ENCODE results near the gene MSMP. TPM values are rescaled to one million over a fixed set of nuclear protein-coding genes. Genes with fewer than 3 reads are reported as not detected.

MSMP gene
- total RNA-seq, 1 donor from 2014 or later: not detected

DNA sequence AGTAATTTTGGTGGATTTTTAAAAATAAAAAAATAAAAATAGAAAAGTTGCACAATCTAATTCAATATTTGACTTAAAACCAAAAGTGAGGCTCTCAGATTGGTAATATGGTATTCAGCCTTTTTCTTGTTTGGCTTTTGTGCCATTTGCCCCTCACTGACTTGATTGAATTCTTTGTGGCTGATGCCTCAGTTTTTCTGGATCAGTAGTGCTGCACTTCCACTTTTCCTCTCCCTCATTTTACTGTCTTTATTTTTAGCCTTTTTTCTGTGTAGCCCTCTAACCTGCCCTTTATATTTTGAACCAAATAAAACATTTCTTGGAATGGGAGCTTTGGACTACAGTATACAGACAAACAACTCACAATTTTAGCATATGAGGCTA is 3.8 kb upstream of the MSMP start:
- Histone ChIP-seq H2AFZ (replicated peaks) (no peak overlapping the region), H3K9ac (peak overlapping the region; percentile 41), H3K9me3 (ENCODE audit: low read depth) (no peaks in the 10 kb centered on the region), H3F3A (ENCODE audit: low read depth) (peaks cover 38% of the 10 kb centered on the region), H3K36me3 (no peaks in the 10 kb centered on the region), H4K20me1 (ENCODE audit: low read depth) (peaks cover 5% of the 10 kb centered on the region), H3K79me2 (ENCODE audit: low read depth) (peaks cover 53% of the 10 kb centered on the region), H3K27ac (peak overlapping the region; percentile 83), H3K27me3 (no peaks in the 10 kb centered on the region), H3K4me1 (peaks cover 27% of the 10 kb centered on the region), H3K4me3 (peak overlapping the region; percentile 68), H3K4me2 (peak overlapping the region; percentile 94)
- no peak overlapping the region for H3K27ac Mint-ChIP-seq
- H3K9me3 Mint-ChIP-seq: no peaks in the 10 kb centered on the region
- peaks cover 24% of the 10 kb centered on the region for H3K36me3 Mint-ChIP-seq
- peak overlapping the region; percentile 93 for H3K4me3 Mint-ChIP-seq
- TF ChIP-seq, protein P1, sequence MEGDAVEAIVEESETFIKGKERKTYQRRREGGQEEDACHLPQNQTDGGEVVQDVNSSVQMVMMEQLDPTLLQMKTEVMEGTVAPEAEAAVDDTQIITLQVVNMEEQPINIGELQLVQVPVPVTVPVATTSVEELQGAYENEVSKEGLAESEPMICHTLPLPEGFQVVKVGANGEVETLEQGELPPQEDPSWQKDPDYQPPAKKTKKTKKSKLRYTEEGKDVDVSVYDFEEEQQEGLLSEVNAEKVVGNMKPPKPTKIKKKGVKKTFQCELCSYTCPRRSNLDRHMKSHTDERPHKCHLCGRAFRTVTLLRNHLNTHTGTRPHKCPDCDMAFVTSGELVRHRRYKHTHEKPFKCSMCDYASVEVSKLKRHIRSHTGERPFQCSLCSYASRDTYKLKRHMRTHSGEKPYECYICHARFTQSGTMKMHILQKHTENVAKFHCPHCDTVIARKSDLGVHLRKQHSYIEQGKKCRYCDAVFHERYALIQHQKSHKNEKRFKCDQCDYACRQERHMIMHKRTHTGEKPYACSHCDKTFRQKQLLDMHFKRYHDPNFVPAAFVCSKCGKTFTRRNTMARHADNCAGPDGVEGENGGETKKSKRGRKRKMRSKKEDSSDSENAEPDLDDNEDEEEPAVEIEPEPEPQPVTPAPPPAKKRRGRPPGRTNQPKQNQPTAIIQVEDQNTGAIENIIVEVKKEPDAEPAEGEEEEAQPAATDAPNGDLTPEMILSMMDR (IDR thresholded peaks at IDR 0.05): no peak
- TF ChIP-seq EZH2phosphoT487 (IDR thresholded peaks at IDR 0.05): no peak
- TF ChIP-seq EZH2 (IDR thresholded peaks at IDR 0.05): no peak
- H3K27me3 Mint-ChIP-seq (ENCODE audit: insufficient read depth, low read depth): no peaks in the 10 kb centered on the region
- no peak for DNase-seq (ENCODE audit: low spot score)
- peaks cover 27% of the 10 kb centered on the region for H3K4me1 Mint-ChIP-seq

DNA sequence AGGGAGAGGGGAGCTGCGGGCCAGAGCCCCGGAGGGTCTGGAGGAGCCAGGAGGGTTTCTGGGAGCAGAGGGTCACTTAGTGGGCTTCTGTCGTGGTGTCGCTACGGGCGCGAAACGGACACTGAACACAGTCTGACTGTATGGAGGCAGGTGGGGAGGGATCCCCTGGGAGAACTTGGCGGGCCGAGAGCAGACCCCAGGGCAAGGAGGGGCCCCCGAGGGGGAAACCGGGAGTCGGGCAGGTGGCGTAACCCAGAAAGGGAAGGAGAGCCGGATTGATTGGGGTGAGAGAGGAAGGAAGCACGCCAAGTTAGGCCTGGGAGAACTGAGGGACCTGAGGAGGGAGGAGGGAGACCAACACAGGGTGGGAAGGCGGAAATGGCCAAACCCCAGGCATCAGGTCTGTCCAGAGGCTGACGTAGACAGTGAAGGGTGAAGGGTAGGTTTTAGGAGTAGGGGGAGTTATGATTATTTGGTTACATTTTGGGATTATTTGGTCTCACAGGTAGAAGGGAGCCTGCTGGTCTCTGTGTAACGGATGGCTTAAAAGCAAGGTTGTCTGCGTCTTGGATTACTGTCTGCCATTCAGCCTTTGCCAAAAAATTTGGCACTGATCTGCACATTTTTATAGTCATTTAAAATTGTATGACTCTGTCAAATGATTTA is 3.3 kb upstream of the MSMP start:
- Histone ChIP-seq H2AFZ (replicated peaks) (peak overlapping the region; percentile 47), H3K79me2 (ENCODE audit: low read depth) (peaks cover 49% of the 10 kb centered on the region), H4K20me1 (ENCODE audit: low read depth) (no peaks in the 10 kb centered on the region), H3K4me3 (peak overlapping the region; percentile 68), H3K4me1 (peaks cover 22% of the 10 kb centered on the region), H3F3A (ENCODE audit: low read depth) (peaks cover 33% of the 10 kb centered on the region), H3K4me2 (peak overlapping the region; percentile 94), H3K9ac (peak overlapping the region; percentile 41), H3K9me3 (ENCODE audit: low read depth) (no peaks in the 10 kb centered on the region), H3K27ac (peak overlapping the region; percentile 83), H3K27me3 (no peaks in the 10 kb centered on the region), H3K36me3 (no peaks in the 10 kb centered on the region)
- Mint-ChIP-seq H3K4me1 (peaks cover 27% of the 10 kb centered on the region), H3K36me3 (peaks cover 26% of the 10 kb centered on the region), H3K27ac (peak overlapping the region; percentile 96), H3K27me3 (ENCODE audit: insufficient read depth, low read depth) (no peaks in the 10 kb centered on the region), H3K9me3 (no peaks in the 10 kb centered on the region), H3K4me3 (peak overlapping the region; percentile 93)
- peak; percentile 59 for DNase-seq (ENCODE audit: low spot score)
- TF ChIP-seq, protein P1 (IDR thresholded peaks at IDR 0.05): no peak
- TF ChIP-seq EZH2phosphoT487 (IDR thresholded peaks at IDR 0.05): no peak
- no peak for TF ChIP-seq EZH2 (IDR thresholded peaks at IDR 0.05)

DNA sequence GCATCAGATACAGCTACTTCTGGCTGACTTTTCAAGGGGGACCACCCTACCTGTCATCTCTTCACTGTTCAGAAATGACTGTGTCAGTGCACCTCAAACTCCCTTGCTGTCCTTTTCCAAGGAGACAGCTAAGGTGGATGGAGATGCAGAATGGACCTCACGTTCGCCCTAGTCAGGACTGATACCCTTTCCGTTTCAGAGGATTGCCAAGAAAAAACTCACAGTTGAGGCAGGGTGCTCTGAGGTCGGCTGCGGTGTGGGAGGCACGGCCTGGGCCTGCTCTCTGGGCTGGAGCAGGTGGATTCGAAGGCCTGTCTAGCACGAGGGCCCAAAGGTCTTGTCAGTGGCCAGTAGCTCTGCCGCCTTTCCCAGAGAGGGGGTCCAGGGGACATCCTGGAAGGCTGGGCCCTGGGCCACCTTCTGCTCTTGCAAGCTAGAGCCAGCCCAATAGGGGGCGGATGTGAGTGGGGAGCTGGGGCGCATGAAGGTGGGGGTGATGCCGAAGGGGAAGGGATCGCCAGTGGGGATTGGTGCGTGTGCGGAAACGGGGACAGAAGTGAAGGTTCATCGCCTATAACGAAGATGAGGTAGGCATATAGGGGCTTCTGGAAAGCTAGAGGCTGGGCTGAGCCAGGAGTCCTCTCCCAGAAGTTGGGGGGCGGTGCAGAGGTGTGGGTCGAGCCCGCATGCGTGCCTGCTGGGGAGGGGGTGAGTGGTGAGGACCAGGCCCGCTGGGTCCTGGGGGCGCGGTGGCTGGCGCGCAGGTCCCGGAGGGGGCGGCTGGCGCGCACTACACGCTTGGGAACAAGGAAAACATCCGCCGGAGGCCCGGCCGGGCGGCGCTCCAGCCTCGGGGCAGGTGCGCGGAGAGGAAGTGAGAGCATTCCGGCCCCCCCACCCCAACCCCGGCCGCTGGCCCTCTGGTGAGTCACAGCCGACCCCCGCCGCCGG is 2.5 kb upstream of the MSMP start:
- TF ChIP-seq EZH2 (IDR thresholded peaks at IDR 0.05): no peak
- TF ChIP-seq, protein P1 (IDR thresholded peaks at IDR 0.05): peak; percentile 73
- peak overlapping the region; percentile 51 for H3K27ac Mint-ChIP-seq
- peak overlapping the region; percentile 41 for H3K9ac ChIP-seq
- H3K9me3 ChIP-seq (ENCODE audit: low read depth): no peaks in the 10 kb centered on the region
- no peaks in the 10 kb centered on the region for H3K36me3 ChIP-seq
- peak overlapping the region; percentile 83 for H3K27ac ChIP-seq
- H3K36me3 Mint-ChIP-seq: peaks cover 30% of the 10 kb centered on the region
- H3F3A ChIP-seq (ENCODE audit: low read depth): peaks cover 28% of the 10 kb centered on the region
- no peaks in the 10 kb centered on the region for H3K27me3 Mint-ChIP-seq (ENCODE audit: insufficient read depth, low read depth)
- H3K79me2 ChIP-seq (ENCODE audit: low read depth): peaks cover 42% of the 10 kb centered on the region
- no peaks in the 10 kb centered on the region for H3K9me3 Mint-ChIP-seq
- peaks cover 27% of the 10 kb centered on the region for H3K4me1 Mint-ChIP-seq
- peak overlapping the region; percentile 94 for H3K4me2 ChIP-seq
- peak overlapping the region; percentile 68 for H3K4me3 ChIP-seq
- H3K4me1 ChIP-seq: peaks cover 19% of the 10 kb centered on the region
- no peaks in the 10 kb centered on the region for H4K20me1 ChIP-seq (ENCODE audit: low read depth)
- peak overlapping the region; percentile 93 for H3K4me3 Mint-ChIP-seq
- H3K27me3 ChIP-seq: no peaks in the 10 kb centered on the region
- peak; percentile 85 for DNase-seq (ENCODE audit: low spot score)
- H2AFZ ChIP-seq (replicated peaks): peak overlapping the region; percentile 64

Data from neural progenitor cell (in vitro differentiated cells).